ENCODE results near the gene NPPC. TPM values are rescaled to one million over a fixed set of nuclear protein-coding genes. Genes with fewer than 3 reads are reported as not detected.

NPPC gene
- total RNA-seq, 1 donor from 2014 or later = 5.7 TPM

- Histone ChIP-seq H3K4me3 (ENCODE audit: low read length in 3 of 3) (no peak overlapping the region), H3K4me1 (ENCODE audit: control insufficient read depth in 3 of 3, insufficient read depth in 3 of 3, low read length in 3 of 3) (peaks cover 6 to 7% (median 7%) of the 10 kb centered on the region in 3 donors), H3K27me3 (ENCODE audit: control insufficient read depth in 3 of 3, insufficient read depth in 3 of 3, low read length in 3 of 3) (no peaks in the 10 kb centered on the region), H3K36me3 (ENCODE audit: control insufficient read depth in 3 of 3, insufficient read depth in 3 of 3, low read length in 3 of 3) (no peaks in the 10 kb centered on the region), H3K9ac (ENCODE audit: low read depth in 1 of 3, low read length in 3 of 3) (no peak overlapping the region), H3K27ac (ENCODE audit: low read depth, low read length) (no peak overlapping the region), H3K9me3 (ENCODE audit: control insufficient read depth in 3 of 3, low read length in 3 of 3) (no peaks in the 10 kb centered on the region)
These were observed 10.3 kb upstream of the NPPC start for GRCh38 chr2:231936491-231936890.

- Histone ChIP-seq H3K36me3 (ENCODE audit: control insufficient read depth in 3 of 3, insufficient read depth in 3 of 3, low read length in 3 of 3) (no peaks in the 10 kb centered on the region), H3K27me3 (ENCODE audit: control insufficient read depth in 3 of 3, insufficient read depth in 3 of 3, low read length in 3 of 3) (peaks cover 0 to 3% (median 0%) of the 10 kb centered on the region in 3 donors), H3K9ac (ENCODE audit: low read depth in 1 of 3, low read length in 3 of 3) (no peak overlapping the region), H3K4me3 (ENCODE audit: low read length in 3 of 3) (no peak overlapping the region), H3K4me1 (ENCODE audit: control insufficient read depth in 3 of 3, insufficient read depth in 3 of 3, low read length in 3 of 3) (peaks cover 5 to 9% (median 7%) of the 10 kb centered on the region in 3 donors), H3K9me3 (ENCODE audit: control insufficient read depth in 3 of 3, low read length in 3 of 3) (no peaks in the 10 kb centered on the region), H3K27ac (ENCODE audit: low read depth, low read length) (no peak overlapping the region)
These were observed 9.6 kb upstream of the NPPC start for GRCh38 chr2:231935815-231936214.

- H3K27me3 ChIP-seq (ENCODE audit: control insufficient read depth in 3 of 3, insufficient read depth in 3 of 3, low read length in 3 of 3) = peaks cover 0 to 10% (median 0%) of the 10 kb centered on the region in 3 donors
- no peaks in the 10 kb centered on the region for H3K36me3 ChIP-seq (ENCODE audit: control insufficient read depth in 3 of 3, insufficient read depth in 3 of 3, low read length in 3 of 3)
- no peak overlapping the region for H3K9ac ChIP-seq (ENCODE audit: low read depth in 1 of 3, low read length in 3 of 3)
- H3K27ac ChIP-seq (ENCODE audit: low read depth, low read length) = no peak overlapping the region
- H3K4me3 ChIP-seq (ENCODE audit: low read length in 3 of 3) = no peak overlapping the region
- no peaks in the 10 kb centered on the region for H3K9me3 ChIP-seq (ENCODE audit: control insufficient read depth in 3 of 3, low read length in 3 of 3)
- H3K4me1 ChIP-seq (ENCODE audit: control insufficient read depth in 3 of 3, insufficient read depth in 3 of 3, low read length in 3 of 3) = peaks cover 7 to 9% (median 9%) of the 10 kb centered on the region in 3 donors
These were observed 9.0 kb upstream of the NPPC start for GRCh38 chr2:231935207-231935524.

GRCh38 chr2:231934441-231935206 is 8.4 kb upstream of the NPPC start:
- Histone ChIP-seq H3K27me3 (ENCODE audit: control insufficient read depth in 3 of 3, insufficient read depth in 3 of 3, low read length in 3 of 3) (peaks cover 0 to 13% (median 4%) of the 10 kb centered on the region in 3 donors), H3K9ac (ENCODE audit: low read depth in 1 of 3, low read length in 3 of 3) (no peak overlapping the region), H3K4me3 (ENCODE audit: low read length in 3 of 3) (no peak overlapping the region), H3K27ac (ENCODE audit: low read depth, low read length) (no peak overlapping the region), H3K4me1 (ENCODE audit: control insufficient read depth in 3 of 3, insufficient read depth in 3 of 3, low read length in 3 of 3) (peaks cover 7 to 11% (median 9%) of the 10 kb centered on the region in 3 donors), H3K9me3 (ENCODE audit: control insufficient read depth in 3 of 3, low read length in 3 of 3) (no peaks in the 10 kb centered on the region), H3K36me3 (ENCODE audit: control insufficient read depth in 3 of 3, insufficient read depth in 3 of 3, low read length in 3 of 3) (no peaks in the 10 kb centered on the region)

- H3K4me1 ChIP-seq (ENCODE audit: control insufficient read depth in 3 of 3, insufficient read depth in 3 of 3, low read length in 3 of 3) = peaks cover 7 to 13% (median 12%) of the 10 kb centered on the region in 3 donors
- no peak overlapping the region for H3K4me3 ChIP-seq (ENCODE audit: low read length in 3 of 3)
- no peak overlapping the region for H3K9ac ChIP-seq (ENCODE audit: low read depth in 1 of 3, low read length in 3 of 3)
- H3K36me3 ChIP-seq (ENCODE audit: control insufficient read depth in 3 of 3, insufficient read depth in 3 of 3, low read length in 3 of 3) = no peaks in the 10 kb centered on the region
- H3K9me3 ChIP-seq (ENCODE audit: control insufficient read depth in 3 of 3, low read length in 3 of 3) = no peaks in the 10 kb centered on the region
- peaks cover 1 to 19% (median 11%) of the 10 kb centered on the region in 3 donors for H3K27me3 ChIP-seq (ENCODE audit: control insufficient read depth in 3 of 3, insufficient read depth in 3 of 3, low read length in 3 of 3)
- no peak overlapping the region for H3K27ac ChIP-seq (ENCODE audit: low read depth, low read length)
These were observed 7.8 kb upstream of the NPPC start for GRCh38 chr2:231933916-231934401.

GRCh38 chr2:231932985-231933915 is 7.1 kb upstream of the NPPC start:
- Histone ChIP-seq H3K4me1 (ENCODE audit: control insufficient read depth in 3 of 3, insufficient read depth in 3 of 3, low read length in 3 of 3) (peaks cover 7 to 13% (median 12%) of the 10 kb centered on the region in 3 donors), H3K4me3 (ENCODE audit: low read length in 3 of 3) (no peak overlapping the region), H3K27ac (ENCODE audit: low read depth, low read length) (no peak overlapping the region), H3K36me3 (ENCODE audit: control insufficient read depth in 3 of 3, insufficient read depth in 3 of 3, low read length in 3 of 3) (no peaks in the 10 kb centered on the region), H3K27me3 (ENCODE audit: control insufficient read depth in 3 of 3, insufficient read depth in 3 of 3, low read length in 3 of 3) (peaks cover 8 to 26% (median 15%) of the 10 kb centered on the region in 3 donors), H3K9ac (ENCODE audit: low read depth in 1 of 3, low read length in 3 of 3) (no peak overlapping the region), H3K9me3 (ENCODE audit: control insufficient read depth in 3 of 3, low read length in 3 of 3) (no peaks in the 10 kb centered on the region)

- Histone ChIP-seq H3K4me1 (ENCODE audit: control insufficient read depth in 3 of 3, insufficient read depth in 3 of 3, low read length in 3 of 3) (peaks cover 7 to 13% (median 12%) of the 10 kb centered on the region in 3 donors), H3K9me3 (ENCODE audit: control insufficient read depth in 3 of 3, low read length in 3 of 3) (no peaks in the 10 kb centered on the region), H3K36me3 (ENCODE audit: control insufficient read depth in 3 of 3, insufficient read depth in 3 of 3, low read length in 3 of 3) (no peaks in the 10 kb centered on the region), H3K4me3 (ENCODE audit: low read length in 3 of 3) (no peak overlapping the region), H3K27me3 (ENCODE audit: control insufficient read depth in 3 of 3, insufficient read depth in 3 of 3, low read length in 3 of 3) (peaks cover 14 to 32% (median 21%) of the 10 kb centered on the region in 3 donors), H3K9ac (ENCODE audit: low read depth in 1 of 3, low read length in 3 of 3) (no peak overlapping the region), H3K27ac (ENCODE audit: low read depth, low read length) (no peak overlapping the region)
These were observed 6.4 kb upstream of the NPPC start for GRCh38 chr2:231932711-231932970.

- Histone ChIP-seq H3K4me3 (ENCODE audit: low read length in 3 of 3) (no peak overlapping the region), H3K9ac (ENCODE audit: low read depth in 1 of 3, low read length in 3 of 3) (no peak overlapping the region), H3K36me3 (ENCODE audit: control insufficient read depth in 3 of 3, insufficient read depth in 3 of 3, low read length in 3 of 3) (no peaks in the 10 kb centered on the region), H3K9me3 (ENCODE audit: control insufficient read depth in 3 of 3, low read length in 3 of 3) (no peaks in the 10 kb centered on the region), H3K4me1 (ENCODE audit: control insufficient read depth in 3 of 3, insufficient read depth in 3 of 3, low read length in 3 of 3) (peaks cover 16 to 22% (median 22%) of the 10 kb centered on the region in 3 donors), H3K27ac (ENCODE audit: low read depth, low read length) (peak overlapping the region; percentile 25), H3K27me3 (ENCODE audit: control insufficient read depth in 3 of 3, insufficient read depth in 3 of 3, low read length in 3 of 3) (peaks cover 25 to 44% (median 33%) of the 10 kb centered on the region in 3 donors)
These were observed 5.3 kb upstream of the NPPC start for GRCh38 chr2:231931481-231931915.

GRCh38 chr2:231930593-231931281 is 4.5 kb upstream of the NPPC start:
- Histone ChIP-seq H3K4me3 (ENCODE audit: low read length in 3 of 3) (no peak overlapping the region), H3K27me3 (ENCODE audit: control insufficient read depth in 3 of 3, insufficient read depth in 3 of 3, low read length in 3 of 3) (peaks cover 32 to 51% (median 40%) of the 10 kb centered on the region in 3 donors), H3K4me1 (ENCODE audit: control insufficient read depth in 3 of 3, insufficient read depth in 3 of 3, low read length in 3 of 3) (peaks cover 24 to 30% (median 29%) of the 10 kb centered on the region in 3 donors), H3K9me3 (ENCODE audit: control insufficient read depth in 3 of 3, low read length in 3 of 3) (no peaks in the 10 kb centered on the region), H3K27ac (ENCODE audit: low read depth, low read length) (peak overlapping the region; percentile 25), H3K9ac (ENCODE audit: low read depth in 1 of 3, low read length in 3 of 3) (no peak overlapping the region), H3K36me3 (ENCODE audit: control insufficient read depth in 3 of 3, insufficient read depth in 3 of 3, low read length in 3 of 3) (no peaks in the 10 kb centered on the region)

All from skeletal muscle tissue (tissue), 4 donors.